ENCODE measurements around the gene MPLKIP. TPM values are rescaled to one million over a fixed set of nuclear protein-coding genes. Genes with fewer than 3 reads are reported as not detected.

Gene MPLKIP
- total and polyA plus RNA-seq, 2 experiments from 2014 or later, result 64.0 to 147 TPM

DNA sequence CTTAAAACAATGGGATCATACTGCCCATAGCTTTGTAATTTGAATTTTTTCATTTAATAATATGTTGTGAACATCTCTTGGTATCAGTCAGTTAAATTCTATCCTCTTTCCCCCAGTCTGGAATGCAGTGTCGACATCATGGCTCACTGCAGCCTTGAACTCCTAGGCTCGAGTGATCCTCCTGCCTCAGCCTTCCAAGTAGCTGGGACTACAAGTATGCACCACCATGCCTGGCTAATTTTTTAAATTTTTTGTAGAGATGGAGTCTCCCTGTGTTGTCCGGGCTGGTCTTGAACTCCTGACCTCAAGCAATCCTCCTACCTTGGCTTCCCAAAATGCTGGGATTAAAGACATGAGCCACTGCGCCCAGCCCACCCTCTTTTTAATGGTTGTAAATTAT is 34.6 kb downstream of the MPLKIP start:
- H3K79me2 ChIP-seq (replicated peaks; ENCODE audit: insufficient read depth), result no peaks in the 10 kb centered on the region
- H4K20me1 ChIP-seq (replicated peaks; ENCODE audit: insufficient read depth), result no peaks in the 10 kb centered on the region

More for the DNA sequence above, 34.6 kb downstream of the MPLKIP start:
- no peaks in the 10 kb centered on the region for H3F3A ChIP-seq (replicated peaks; ENCODE audit: low read depth)
- H3K27me3 ChIP-seq (ENCODE audit: insufficient read depth), result no peaks in the 10 kb centered on the region
- no peak overlapping the region for H3K4me2 ChIP-seq
- H3K9me3 Mint-ChIP-seq, result no peaks in the 10 kb centered on the region
- no peak overlapping the region for H3K27ac ChIP-seq (ENCODE audit: low read depth)
- DNase-seq (ENCODE audit: low spot score), result no peak
- H3K4me1 ChIP-seq (ENCODE audit: insufficient read depth), result peaks cover 27% of the 10 kb centered on the region
- H2AFZ ChIP-seq, result no peak overlapping the region
- no peaks in the 10 kb centered on the region for H3K36me3 ChIP-seq (ENCODE audit: insufficient read depth)
- no peak overlapping the region for H3K27ac Mint-ChIP-seq
- H3K27me3 Mint-ChIP-seq (ENCODE audit: insufficient read depth, low read depth, poor library complexity), result no peaks in the 10 kb centered on the region
- no peak for ATAC-seq
- H3K36me3 Mint-ChIP-seq (ENCODE audit: low read depth), result peaks cover 3% of the 10 kb centered on the region; the same call in 2 of the 3 replicates
- H3K4me3 ChIP-seq, result no peak overlapping the region
- no peak overlapping the region for H3K4me3 Mint-ChIP-seq
- H3K9me2 ChIP-seq (ENCODE audit: insufficient read depth), result no peaks in the 10 kb centered on the region
- TF ChIP-seq, protein P1, sequence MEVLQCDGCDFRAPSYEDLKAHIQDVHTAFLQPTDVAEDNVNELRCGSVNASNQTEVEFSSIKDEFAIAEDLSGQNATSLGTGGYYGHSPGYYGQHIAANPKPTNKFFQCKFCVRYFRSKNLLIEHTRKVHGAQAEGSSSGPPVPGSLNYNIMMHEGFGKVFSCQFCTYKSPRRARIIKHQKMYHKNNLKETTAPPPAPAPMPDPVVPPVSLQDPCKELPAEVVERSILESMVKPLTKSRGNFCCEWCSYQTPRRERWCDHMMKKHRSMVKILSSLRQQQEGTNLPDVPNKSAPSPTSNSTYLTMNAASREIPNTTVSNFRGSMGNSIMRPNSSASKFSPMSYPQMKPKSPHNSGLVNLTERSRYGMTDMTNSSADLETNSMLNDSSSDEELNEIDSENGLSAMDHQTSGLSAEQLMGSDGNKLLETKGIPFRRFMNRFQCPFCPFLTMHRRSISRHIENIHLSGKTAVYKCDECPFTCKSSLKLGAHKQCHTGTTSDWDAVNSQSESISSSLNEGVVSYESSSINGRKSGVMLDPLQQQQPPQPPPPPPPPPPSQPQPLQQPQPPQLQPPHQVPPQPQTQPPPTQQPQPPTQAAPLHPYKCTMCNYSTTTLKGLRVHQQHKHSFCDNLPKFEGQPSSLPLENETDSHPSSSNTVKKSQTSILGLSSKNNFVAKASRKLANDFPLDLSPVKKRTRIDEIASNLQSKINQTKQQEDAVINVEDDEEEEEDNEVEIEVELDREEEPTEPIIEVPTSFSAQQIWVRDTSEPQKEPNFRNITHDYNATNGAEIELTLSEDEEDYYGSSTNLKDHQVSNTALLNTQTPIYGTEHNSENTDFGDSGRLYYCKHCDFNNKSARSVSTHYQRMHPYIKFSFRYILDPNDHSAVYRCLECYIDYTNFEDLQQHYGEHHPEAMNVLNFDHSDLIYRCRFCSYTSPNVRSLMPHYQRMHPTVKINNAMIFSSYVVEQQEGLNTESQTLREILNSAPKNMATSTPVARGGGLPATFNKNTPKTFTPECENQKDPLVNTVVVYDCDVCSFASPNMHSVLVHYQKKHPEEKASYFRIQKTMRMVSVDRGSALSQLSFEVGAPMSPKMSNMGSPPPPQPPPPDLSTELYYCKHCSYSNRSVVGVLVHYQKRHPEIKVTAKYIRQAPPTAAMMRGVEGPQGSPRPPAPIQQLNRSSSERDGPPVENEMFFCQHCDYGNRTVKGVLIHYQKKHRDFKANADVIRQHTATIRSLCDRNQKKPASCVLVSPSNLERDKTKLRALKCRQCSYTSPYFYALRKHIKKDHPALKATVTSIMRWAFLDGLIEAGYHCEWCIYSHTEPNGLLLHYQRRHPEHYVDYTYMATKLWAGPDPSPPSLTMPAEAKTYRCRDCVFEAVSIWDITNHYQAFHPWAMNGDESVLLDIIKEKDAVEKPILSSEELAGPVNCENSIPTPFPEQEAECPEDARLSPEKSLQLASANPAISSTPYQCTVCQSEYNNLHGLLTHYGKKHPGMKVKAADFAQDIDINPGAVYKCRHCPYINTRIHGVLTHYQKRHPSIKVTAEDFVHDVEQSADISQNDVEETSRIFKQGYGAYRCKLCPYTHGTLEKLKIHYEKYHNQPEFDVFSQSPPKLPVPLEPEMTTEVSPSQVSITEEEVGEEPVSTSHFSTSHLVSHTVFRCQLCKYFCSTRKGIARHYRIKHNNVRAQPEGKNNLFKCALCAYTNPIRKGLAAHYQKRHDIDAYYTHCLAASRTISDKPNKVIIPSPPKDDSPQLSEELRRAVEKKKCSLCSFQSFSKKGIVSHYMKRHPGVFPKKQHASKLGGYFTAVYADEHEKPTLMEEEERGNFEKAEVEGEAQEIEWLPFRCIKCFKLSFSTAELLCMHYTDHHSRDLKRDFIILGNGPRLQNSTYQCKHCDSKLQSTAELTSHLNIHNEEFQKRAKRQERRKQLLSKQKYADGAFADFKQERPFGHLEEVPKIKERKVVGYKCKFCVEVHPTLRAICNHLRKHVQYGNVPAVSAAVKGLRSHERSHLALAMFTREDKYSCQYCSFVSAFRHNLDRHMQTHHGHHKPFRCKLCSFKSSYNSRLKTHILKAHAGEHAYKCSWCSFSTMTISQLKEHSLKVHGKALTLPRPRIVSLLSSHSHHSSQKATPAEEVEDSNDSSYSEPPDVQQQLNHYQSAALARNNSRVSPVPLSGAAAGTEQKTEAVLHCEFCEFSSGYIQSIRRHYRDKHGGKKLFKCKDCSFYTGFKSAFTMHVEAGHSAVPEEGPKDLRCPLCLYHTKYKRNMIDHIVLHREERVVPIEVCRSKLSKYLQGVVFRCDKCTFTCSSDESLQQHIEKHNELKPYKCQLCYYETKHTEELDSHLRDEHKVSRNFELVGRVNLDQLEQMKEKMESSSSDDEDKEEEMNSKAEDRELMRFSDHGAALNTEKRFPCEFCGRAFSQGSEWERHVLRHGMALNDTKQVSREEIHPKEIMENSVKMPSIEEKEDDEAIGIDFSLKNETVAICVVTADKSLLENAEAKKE (CRISPR knock-in tag; IDR thresholded peaks at IDR 0.05), result no peak
- TF ChIP-seq CREB1 (CRISPR knock-in tag; IDR thresholded peaks at IDR 0.05; ENCODE audit: low read depth) (no peak), ZNF331 (CRISPR knock-in tag; IDR thresholded peaks at IDR 0.05; ENCODE audit: low read depth) (no peak), CTCF (conservative IDR thresholded peaks at IDR 0.05; ENCODE audit: low read depth in 2 of 2) (no peak), NANOG (IDR thresholded peaks at IDR 0.05; ENCODE audit: borderline replicate concordance) (no peak), REST (IDR thresholded peaks at IDR 0.05; ENCODE audit: unreplicated experiment) (no peak), ETS1 (IDR thresholded peaks at IDR 0.05) (no peak)
- peaks cover 25% of the 10 kb centered on the region for H3K4me1 Mint-ChIP-seq

Data from GM23338 (cell line).